C4-2B (cell line): ENCODE data around the gene TMED7.

Source experiments
- CTCF ChIP-seq: fragments of 450-650 bp; conservative IDR thresholded peaks from 2 replicates; pipeline ENCODE4 v1.5.1; 2017; ENCODE audit warnings: mild to moderate bottlenecking
- ZFX ChIP-seq: fragments of 450-650 bp; IDR thresholded peaks from 2 replicates; pipeline ENCODE4 v1.6.1; 2017

DNA sequence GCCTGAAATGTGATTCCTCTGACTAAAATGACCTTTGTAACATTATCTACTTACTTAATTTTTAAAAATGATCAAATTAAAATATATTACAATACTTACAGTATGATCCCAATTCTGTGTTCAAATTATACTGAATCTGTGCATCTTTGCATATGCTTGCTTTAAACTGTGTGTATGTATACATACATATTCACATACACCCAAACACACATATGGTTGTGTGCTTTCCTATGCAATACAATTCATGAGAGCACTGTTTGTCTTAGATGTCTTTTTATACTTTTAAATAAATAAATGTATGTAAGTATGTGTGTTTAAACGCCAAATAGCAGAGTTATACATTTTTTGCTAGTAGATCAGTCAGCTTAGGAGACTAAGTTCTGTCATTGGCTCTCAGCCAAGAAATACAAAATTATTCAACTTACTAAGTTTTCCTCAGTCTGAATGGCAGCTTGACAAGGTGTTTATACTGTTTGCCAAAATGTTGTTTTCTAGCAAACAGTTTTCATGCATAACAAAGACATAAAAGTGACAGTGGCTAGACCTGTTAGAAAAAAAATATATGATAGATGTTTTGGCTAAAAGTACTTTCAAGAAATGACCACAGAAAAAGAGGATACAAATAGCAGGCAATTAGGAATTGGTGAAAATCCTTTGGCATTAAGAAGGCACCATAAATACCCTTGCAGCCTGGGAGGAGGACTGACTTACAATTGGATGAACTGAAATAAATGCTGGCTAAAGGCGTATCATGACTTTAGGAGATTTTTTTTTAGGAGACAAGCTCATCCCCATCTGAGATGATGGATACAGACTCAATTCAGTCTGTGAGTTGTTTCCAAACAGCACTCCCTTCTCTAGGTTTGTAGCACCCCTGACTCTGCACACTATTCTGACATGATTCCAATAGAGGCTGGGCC lies 31.4 kb downstream of the TMED7 start:
- no peak for TF ChIP-seq CTCF
- TF ChIP-seq ZFX = no peak
